HepG2 (cell line): ENCODE results near the gene ZNF281. TPM values are rescaled to one million over a fixed set of nuclear protein-coding genes. Genes with fewer than 3 reads are reported as not detected.

ENCODE experiments used
- FOXA3 ChIP-seq: IDR thresholded peaks from 2 replicates; pipeline ENCODE4 v1.6.1; 2016; ENCODE audit warnings: missing genetic modification reagents, missing compliant biosample characterization
- HNF4A ChIP-seq: sonication (generic); formaldehyde crosslinking; IDR thresholded peaks from 2 replicates; pipeline ENCODE4 v1.4.0; 2020; ENCODE audit warnings: missing genetic modification reagents
- POLR2AphosphoS2 ChIP-seq: IDR thresholded peaks from 2 replicates; pipeline ENCODE4 v1.6.1; 2011; ENCODE audit warnings: low read depth, low read length, improper control_type of control experiment
- RFX1 ChIP-seq: fragments of 450-650 bp; IDR thresholded peaks from 2 replicates; pipeline ENCODE4 v1.6.1; 2017
- RFX5 ChIP-seq: IDR thresholded peaks from 2 replicates; pipeline ENCODE4 v1.6.1; 2011; ENCODE audit warnings: low read depth, low read length, improper control_type of control experiment
- RORA ChIP-seq: sonication (generic); formaldehyde crosslinking; IDR thresholded peaks from 2 replicates; pipeline ENCODE4 v1.5.0; 2020; ENCODE audit warnings: mild to moderate bottlenecking, missing genetic modification reagents, moderate library complexity
- SIN3B ChIP-seq: fragments of 150-350 bp; IDR thresholded peaks from 2 replicates; pipeline ENCODE4 v1.6.1; 2014; ENCODE audit warnings: low read length
- STAT5B ChIP-seq: sonication (generic); formaldehyde crosslinking; IDR thresholded peaks from 2 replicates; pipeline ENCODE4 v1.4.0; 2020; ENCODE audit warnings: missing genetic modification reagents
- ZNF335 ChIP-seq: sonication (generic); formaldehyde crosslinking; IDR thresholded peaks from 2 replicates; pipeline ENCODE4 v1.4.0; 2020; ENCODE audit warnings: missing genetic modification reagents
- ZNF703 ChIP-seq: sonication (generic); formaldehyde crosslinking; IDR thresholded peaks from 2 replicates; pipeline ENCODE4 v1.5.1; 2020; ENCODE audit warnings: missing genetic modification reagents, mild to moderate bottlenecking, moderate library complexity, borderline replicate concordance
- polyA plus RNA-seq, 8 experiments: library from polyadenylated mRNA; depleted of rRNA in 3 of 8; stranded (reverse) in 7 of 8; unstranded in 1 of 8; fragments of >200 nt; fragmentation: Illumina TruSeq in 4 of 8; extraction: Trizol in 4 of 8; gene quantifications; 2 replicates each; pipeline versions ENCODE4 v1.2.1 to v1.2.3, GENCODE V29; 2011 to 2016; ENCODE audit warnings: low read depth in 4 of 8, missing spikeins in 1 of 8, mixed read lengths in 1 of 8; ENCODE audit not compliant: insufficient read depth in 1 of 8
- total RNA-seq, 5 experiments: library from RNA; depleted of rRNA; stranded (reverse); fragments of >200 nt; fragmentation: Illumina TruSeq; extraction: Trizol; gene quantifications; 2 replicates each; pipeline ENCODE4 v1.2.3, GENCODE V29; 2016; ENCODE audit warnings: low read depth in 1 of 5
- TF ChIP-seq, protein P1 (sequence below): IDR thresholded peaks from 2 replicates; pipeline ENCODE4 v1.6.1; 2016; ENCODE audit warnings: low read depth, missing genetic modification reagents, missing compliant biosample characterization
- TF ChIP-seq, protein P2 (sequence below): sonication (generic); formaldehyde crosslinking; conservative IDR thresholded peaks from 2 replicates; pipeline ENCODE4 v1.8.0; 2022; ENCODE audit warnings: low read depth, missing genetic modification reagents
- TF ChIP-seq, protein P3 (sequence below): sonication (generic); formaldehyde crosslinking; IDR thresholded peaks from 2 replicates; pipeline ENCODE4 v1.4.0; 2020; ENCODE audit warnings: mild to moderate bottlenecking, missing genetic modification reagents
- TF ChIP-seq, protein P4 (sequence below): sonication (generic); formaldehyde crosslinking; IDR thresholded peaks from 2 replicates; pipeline ENCODE4 v1.4.0; 2020; ENCODE audit warnings: missing genetic modification reagents, low read depth, mild to moderate bottlenecking, borderline replicate concordance
- TF ChIP-seq, protein P5 (sequence below): sonication (generic); formaldehyde crosslinking; IDR thresholded peaks from 2 replicates; pipeline ENCODE4 v1.8.0; 2022; ENCODE audit warnings: missing genetic modification reagents, mild to moderate bottlenecking, borderline replicate concordance
- TF ChIP-seq, protein P6 (sequence below): sonication (generic); formaldehyde crosslinking; IDR thresholded peaks from 2 replicates; pipeline ENCODE4 v1.4.0; 2020; ENCODE audit warnings: missing genetic modification reagents, borderline replicate concordance

ZNF281 gene
- total and polyA plus RNA-seq, 2 of the 13 experiments (the other 11 are each of a cell fraction or from before 2014, with no cell fraction given), result 7.7 to 20.6 TPM

DNA sequence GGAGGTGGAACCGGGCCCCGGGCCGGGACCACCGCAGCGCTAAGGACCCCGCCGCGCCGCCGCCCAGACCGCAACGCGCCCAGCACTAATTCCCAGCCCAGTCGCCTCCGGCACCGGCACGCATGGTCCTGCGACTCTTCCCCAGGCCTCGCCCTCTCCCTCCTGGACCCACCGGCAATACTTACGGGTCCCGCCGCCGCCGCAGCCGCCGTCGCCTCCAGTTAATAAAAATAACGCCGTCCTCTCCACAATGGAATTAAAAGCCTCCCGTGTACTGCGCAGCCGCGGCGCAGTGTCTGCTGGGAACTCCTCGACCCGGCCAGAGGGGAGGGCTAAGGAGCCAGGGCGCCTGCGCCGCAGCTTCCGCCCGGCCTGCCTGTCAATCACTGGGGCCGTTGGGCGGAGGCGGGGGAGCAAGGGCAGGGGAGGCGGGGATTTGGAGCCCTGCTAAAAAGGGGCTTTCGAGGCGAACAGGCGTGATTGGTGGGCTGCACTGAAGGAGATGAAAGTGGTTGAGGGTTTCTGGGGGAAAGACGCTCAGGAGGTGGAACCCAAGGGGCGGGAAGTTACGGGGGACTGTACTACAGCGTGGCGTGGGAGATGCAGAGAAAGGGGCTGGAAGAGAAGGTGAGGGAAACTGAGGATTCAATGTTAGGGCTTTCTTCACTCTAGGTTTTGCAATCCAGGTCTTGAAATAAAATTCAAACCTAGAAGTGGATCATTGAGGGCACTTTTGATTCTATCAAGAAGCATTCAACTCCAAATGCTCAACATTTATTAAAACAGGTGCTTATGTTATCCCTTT is at the start of gene ZNF281 (continued):
- TF ChIP-seq, protein P1, sequence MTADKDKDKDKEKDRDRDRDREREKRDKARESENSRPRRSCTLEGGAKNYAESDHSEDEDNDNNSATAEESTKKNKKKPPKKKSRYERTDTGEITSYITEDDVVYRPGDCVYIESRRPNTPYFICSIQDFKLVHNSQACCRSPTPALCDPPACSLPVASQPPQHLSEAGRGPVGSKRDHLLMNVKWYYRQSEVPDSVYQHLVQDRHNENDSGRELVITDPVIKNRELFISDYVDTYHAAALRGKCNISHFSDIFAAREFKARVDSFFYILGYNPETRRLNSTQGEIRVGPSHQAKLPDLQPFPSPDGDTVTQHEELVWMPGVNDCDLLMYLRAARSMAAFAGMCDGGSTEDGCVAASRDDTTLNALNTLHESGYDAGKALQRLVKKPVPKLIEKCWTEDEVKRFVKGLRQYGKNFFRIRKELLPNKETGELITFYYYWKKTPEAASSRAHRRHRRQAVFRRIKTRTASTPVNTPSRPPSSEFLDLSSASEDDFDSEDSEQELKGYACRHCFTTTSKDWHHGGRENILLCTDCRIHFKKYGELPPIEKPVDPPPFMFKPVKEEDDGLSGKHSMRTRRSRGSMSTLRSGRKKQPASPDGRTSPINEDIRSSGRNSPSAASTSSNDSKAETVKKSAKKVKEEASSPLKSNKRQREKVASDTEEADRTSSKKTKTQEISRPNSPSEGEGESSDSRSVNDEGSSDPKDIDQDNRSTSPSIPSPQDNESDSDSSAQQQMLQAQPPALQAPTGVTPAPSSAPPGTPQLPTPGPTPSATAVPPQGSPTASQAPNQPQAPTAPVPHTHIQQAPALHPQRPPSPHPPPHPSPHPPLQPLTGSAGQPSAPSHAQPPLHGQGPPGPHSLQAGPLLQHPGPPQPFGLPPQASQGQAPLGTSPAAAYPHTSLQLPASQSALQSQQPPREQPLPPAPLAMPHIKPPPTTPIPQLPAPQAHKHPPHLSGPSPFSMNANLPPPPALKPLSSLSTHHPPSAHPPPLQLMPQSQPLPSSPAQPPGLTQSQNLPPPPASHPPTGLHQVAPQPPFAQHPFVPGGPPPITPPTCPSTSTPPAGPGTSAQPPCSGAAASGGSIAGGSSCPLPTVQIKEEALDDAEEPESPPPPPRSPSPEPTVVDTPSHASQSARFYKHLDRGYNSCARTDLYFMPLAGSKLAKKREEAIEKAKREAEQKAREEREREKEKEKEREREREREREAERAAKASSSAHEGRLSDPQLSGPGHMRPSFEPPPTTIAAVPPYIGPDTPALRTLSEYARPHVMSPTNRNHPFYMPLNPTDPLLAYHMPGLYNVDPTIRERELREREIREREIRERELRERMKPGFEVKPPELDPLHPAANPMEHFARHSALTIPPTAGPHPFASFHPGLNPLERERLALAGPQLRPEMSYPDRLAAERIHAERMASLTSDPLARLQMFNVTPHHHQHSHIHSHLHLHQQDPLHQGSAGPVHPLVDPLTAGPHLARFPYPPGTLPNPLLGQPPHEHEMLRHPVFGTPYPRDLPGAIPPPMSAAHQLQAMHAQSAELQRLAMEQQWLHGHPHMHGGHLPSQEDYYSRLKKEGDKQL, result no peak
- TF ChIP-seq RFX1 (no peak), POLR2AphosphoS2 (no peak), ZNF703 (no peak), STAT5B (CRISPR knock-in tag) (no peak), ZNF335 (CRISPR knock-in tag) (peak; percentile 27; the same call in 1 of the 2 replicates), FOXA3 (CRISPR knock-in tag) (peak; percentile 16; the same call in 1 of the 2 replicates), RORA (CRISPR knock-in tag) (no peak), RFX5 (no peak), HNF4A (CRISPR knock-in tag) (no peak), SIN3B (no peak)
- TF ChIP-seq, protein P2, sequence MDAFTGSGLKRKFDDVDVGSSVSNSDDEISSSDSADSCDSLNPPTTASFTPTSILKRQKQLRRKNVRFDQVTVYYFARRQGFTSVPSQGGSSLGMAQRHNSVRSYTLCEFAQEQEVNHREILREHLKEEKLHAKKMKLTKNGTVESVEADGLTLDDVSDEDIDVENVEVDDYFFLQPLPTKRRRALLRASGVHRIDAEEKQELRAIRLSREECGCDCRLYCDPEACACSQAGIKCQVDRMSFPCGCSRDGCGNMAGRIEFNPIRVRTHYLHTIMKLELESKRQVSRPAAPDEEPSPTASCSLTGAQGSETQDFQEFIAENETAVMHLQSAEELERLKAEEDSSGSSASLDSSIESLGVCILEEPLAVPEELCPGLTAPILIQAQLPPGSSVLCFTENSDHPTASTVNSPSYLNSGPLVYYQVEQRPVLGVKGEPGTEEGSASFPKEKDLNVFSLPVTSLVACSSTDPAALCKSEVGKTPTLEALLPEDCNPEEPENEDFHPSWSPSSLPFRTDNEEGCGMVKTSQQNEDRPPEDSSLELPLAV (CRISPR knock-in tag), result no peak
- TF ChIP-seq, protein P3, sequence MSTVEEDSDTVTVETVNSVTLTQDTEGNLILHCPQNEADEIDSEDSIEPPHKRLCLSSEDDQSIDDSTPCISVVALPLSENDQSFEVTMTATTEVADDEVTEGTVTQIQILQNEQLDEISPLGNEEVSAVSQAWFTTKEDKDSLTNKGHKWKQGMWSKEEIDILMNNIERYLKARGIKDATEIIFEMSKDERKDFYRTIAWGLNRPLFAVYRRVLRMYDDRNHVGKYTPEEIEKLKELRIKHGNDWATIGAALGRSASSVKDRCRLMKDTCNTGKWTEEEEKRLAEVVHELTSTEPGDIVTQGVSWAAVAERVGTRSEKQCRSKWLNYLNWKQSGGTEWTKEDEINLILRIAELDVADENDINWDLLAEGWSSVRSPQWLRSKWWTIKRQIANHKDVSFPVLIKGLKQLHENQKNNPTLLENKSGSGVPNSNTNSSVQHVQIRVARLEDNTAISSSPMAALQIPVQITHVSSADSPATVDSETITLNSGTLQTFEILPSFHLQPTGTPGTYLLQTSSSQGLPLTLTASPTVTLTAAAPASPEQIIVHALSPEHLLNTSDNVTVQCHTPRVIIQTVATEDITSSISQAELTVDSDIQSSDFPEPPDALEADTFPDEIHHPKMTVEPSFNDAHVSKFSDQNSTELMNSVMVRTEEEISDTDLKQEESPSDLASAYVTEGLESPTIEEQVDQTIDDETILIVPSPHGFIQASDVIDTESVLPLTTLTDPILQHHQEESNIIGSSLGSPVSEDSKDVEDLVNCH, result no peak
- TF ChIP-seq, protein P4, sequence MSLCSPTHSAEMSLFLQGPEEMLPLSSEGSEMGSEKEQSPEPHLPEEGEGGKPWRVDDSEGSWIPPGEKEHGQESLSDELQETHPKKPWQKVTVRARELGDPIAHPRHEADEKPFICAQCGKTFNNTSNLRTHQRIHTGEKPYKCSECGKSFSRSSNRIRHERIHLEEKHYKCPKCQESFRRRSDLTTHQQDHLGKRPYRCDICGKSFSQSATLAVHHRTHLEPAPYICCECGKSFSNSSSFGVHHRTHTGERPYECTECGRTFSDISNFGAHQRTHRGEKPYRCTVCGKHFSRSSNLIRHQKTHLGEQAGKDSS (CRISPR knock-in tag), result no peak
- TF ChIP-seq, protein P5, sequence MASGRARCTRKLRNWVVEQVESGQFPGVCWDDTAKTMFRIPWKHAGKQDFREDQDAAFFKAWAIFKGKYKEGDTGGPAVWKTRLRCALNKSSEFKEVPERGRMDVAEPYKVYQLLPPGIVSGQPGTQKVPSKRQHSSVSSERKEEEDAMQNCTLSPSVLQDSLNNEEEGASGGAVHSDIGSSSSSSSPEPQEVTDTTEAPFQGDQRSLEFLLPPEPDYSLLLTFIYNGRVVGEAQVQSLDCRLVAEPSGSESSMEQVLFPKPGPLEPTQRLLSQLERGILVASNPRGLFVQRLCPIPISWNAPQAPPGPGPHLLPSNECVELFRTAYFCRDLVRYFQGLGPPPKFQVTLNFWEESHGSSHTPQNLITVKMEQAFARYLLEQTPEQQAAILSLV (CRISPR knock-in tag), result no peak
- TF ChIP-seq, protein P6, sequence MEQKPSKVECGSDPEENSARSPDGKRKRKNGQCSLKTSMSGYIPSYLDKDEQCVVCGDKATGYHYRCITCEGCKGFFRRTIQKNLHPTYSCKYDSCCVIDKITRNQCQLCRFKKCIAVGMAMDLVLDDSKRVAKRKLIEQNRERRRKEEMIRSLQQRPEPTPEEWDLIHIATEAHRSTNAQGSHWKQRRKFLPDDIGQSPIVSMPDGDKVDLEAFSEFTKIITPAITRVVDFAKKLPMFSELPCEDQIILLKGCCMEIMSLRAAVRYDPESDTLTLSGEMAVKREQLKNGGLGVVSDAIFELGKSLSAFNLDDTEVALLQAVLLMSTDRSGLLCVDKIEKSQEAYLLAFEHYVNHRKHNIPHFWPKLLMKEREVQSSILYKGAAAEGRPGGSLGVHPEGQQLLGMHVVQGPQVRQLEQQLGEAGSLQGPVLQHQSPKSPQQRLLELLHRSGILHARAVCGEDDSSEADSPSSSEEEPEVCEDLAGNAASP, result peak; percentile 14; the same call in 1 of the 2 replicates
